Measurements from ENCODE around the gene PTPRN2. TPM values are rescaled to one million over a fixed set of nuclear protein-coding genes. Genes with fewer than 3 reads are reported as not detected.

Gene PTPRN2
- total and polyA plus RNA-seq, 2 of the 13 experiments (the other 11 are each of a cell fraction or from before 2014, with no cell fraction given) = 2.5 to 24.2 TPM

DNA sequence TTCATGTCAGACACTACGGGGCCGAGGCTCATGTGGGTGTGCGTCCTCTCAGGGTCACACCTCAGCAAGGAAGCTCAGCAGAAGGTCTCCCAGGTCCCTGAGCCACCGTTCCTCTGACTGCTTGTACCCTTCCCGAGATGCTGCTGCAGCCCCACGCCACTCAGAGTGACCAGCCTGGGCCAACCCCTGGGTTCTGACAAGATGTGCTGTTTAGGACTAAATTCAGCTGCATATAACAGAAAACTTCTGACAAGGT, 738.4 kb downstream of the PTPRN2 start:
- POLR2A ChIA-PET = no interaction called here
- TF ChIP-seq ZNF276 (CRISPR knock-in tag; IDR thresholded peaks at IDR 0.05; ENCODE audit: low read depth) (no peak), POLR2A (IDR thresholded peaks at IDR 0.05; ENCODE audit: insufficient read depth in 1 of 2, low read depth in 2 of 2, low read length in 2 of 2) (no peak), ZSCAN25 (CRISPR knock-in tag; IDR thresholded peaks at IDR 0.05) (no peak), ZBTB38 (CRISPR knock-in tag; IDR thresholded peaks at IDR 0.05) (no peak), SCMH1 (CRISPR knock-in tag; IDR thresholded peaks at IDR 0.05; ENCODE audit: borderline replicate concordance) (no peak), KDM3A (CRISPR knock-in tag; IDR thresholded peaks at IDR 0.05; ENCODE audit: low read depth) (no peak), IRF9 (CRISPR knock-in tag; IDR thresholded peaks at IDR 0.05; ENCODE audit: borderline replicate concordance) (no peak), ZNF772 (CRISPR knock-in tag; IDR thresholded peaks at IDR 0.05) (no peak), ZFAT (CRISPR knock-in tag; conservative IDR thresholded peaks at IDR 0.05) (no peak), ZNF468 (CRISPR knock-in tag; IDR thresholded peaks at IDR 0.05) (no peak), ZMAT3 (CRISPR knock-in tag; conservative IDR thresholded peaks at IDR 0.05) (no peak)
- TF ChIP-seq, protein P1, sequence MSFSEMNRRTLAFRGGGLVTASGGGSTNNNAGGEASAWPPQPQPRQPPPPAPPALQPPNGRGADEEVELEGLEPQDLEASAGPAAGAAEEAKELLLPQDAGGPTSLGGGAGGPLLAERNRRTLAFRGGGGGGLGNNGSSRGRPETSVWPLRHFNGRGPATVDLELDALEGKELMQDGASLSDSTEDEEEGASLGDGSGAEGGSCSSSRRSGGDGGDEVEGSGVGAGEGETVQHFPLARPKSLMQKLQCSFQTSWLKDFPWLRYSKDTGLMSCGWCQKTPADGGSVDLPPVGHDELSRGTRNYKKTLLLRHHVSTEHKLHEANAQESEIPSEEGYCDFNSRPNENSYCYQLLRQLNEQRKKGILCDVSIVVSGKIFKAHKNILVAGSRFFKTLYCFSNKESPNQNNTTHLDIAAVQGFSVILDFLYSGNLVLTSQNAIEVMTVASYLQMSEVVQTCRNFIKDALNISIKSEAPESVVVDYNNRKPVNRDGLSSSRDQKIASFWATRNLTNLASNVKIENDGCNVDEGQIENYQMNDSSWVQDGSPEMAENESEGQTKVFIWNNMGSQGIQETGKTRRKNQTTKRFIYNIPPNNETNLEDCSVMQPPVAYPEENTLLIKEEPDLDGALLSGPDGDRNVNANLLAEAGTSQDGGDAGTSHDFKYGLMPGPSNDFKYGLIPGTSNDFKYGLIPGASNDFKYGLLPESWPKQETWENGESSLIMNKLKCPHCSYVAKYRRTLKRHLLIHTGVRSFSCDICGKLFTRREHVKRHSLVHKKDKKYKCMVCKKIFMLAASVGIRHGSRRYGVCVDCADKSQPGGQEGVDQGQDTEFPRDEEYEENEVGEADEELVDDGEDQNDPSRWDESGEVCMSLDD (CRISPR knock-in tag; IDR thresholded peaks at IDR 0.05; ENCODE audit: borderline replicate concordance) = no peak
- TF ChIP-seq, protein P2, sequence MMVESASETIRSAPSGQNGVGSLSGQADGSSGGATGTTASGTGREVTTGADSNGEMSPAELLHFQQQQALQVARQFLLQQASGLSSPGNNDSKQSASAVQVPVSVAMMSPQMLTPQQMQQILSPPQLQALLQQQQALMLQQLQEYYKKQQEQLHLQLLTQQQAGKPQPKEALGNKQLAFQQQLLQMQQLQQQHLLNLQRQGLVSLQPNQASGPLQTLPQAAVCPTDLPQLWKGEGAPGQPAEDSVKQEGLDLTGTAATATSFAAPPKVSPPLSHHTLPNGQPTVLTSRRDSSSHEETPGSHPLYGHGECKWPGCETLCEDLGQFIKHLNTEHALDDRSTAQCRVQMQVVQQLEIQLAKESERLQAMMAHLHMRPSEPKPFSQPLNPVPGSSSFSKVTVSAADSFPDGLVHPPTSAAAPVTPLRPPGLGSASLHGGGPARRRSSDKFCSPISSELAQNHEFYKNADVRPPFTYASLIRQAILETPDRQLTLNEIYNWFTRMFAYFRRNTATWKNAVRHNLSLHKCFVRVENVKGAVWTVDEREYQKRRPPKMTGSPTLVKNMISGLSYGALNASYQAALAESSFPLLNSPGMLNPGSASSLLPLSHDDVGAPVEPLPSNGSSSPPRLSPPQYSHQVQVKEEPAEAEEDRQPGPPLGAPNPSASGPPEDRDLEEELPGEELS (CRISPR knock-in tag; IDR thresholded peaks at IDR 0.05) = no peak
- BruUV-seq (replicated peaks) = no TSS peak

More for the DNA sequence above, 738.4 kb downstream of the PTPRN2 start:
- Histone ChIP-seq H3K27ac (ENCODE audit: extremely low read length, insufficient read depth, low read length) (no peak overlapping the region), H3K4me3 (replicated peaks in 1 of 3; ENCODE audit: insufficient read depth in 1 of 3, low read depth in 2 of 3, low read length in 3 of 3) (no peak overlapping the region), H3K27me3 (ENCODE audit: control insufficient read depth in 1 of 2, insufficient read depth in 2 of 2, low read length in 2 of 2) (peaks cover 0 to 31% of the 10 kb centered on the region in 2 experiments; a peak in 4 of 5 replicates), H3K36me3 (replicated peaks in 1 of 2; ENCODE audit: control insufficient read depth in 1 of 2, insufficient read depth in 2 of 2, low read length in 2 of 2) (no peaks in the 10 kb centered on the region), H2AFZ (ENCODE audit: low read length) (no peak overlapping the region), H3K9me3 (ENCODE audit: low read length) (no peaks in the 10 kb centered on the region), H3K79me2 (ENCODE audit: insufficient read depth, low read length) (no peaks in the 10 kb centered on the region), H3K9ac (ENCODE audit: insufficient read depth, low read depth, low read length) (no peak overlapping the region), H4K20me1 (ENCODE audit: insufficient read depth, low read length) (peaks cover 10% of the 10 kb centered on the region; the same call in 1 of the 2 replicates), H3K4me2 (ENCODE audit: low read depth, low read length) (no peak overlapping the region), H3K4me1 (ENCODE audit: insufficient read depth, low read length) (peaks cover 17% of the 10 kb centered on the region)
- intact Hi-C loops (cut with micrococcal nuclease; ENCODE audit: unreplicated experiment) = no loop called here
- FAIRE-seq (no peak), ATAC-seq (no peak), DNase-seq (ENCODE audit: low spot score) (no peak)
- CTCF ChIA-PET (ENCODE audit: low intra/inter-chr PET ratio, low total read pairs) = no interaction called here
- in situ Hi-C loops (cut with HindIII; ENCODE audit: extremely low pct_ligation_motif_present, low pct_unique_long_range_greater_than_20kb) = no loop called here
- 70% methylated on average over 2 of the region's 6 CpGs for WGBS (ENCODE audit: low lambda C conversion rate)
